Fibroblast of skin of left quadriceps (primary cell): Measurements from ENCODE around the gene PLLP.
"Not testable (repeated sequence)": the region's sequence is repeated elsewhere in the genome, so short reads cannot be mapped to it uniquely, and the experiment has no call there.

Experiments
- DNase-seq, 2 experiments: peaks; one replicate each; pipeline ENCODE4 v3.0.0-alpha.2; 2013; ENCODE audit warnings: low read depth in 2 of 2

The PLLP gene

DNA sequence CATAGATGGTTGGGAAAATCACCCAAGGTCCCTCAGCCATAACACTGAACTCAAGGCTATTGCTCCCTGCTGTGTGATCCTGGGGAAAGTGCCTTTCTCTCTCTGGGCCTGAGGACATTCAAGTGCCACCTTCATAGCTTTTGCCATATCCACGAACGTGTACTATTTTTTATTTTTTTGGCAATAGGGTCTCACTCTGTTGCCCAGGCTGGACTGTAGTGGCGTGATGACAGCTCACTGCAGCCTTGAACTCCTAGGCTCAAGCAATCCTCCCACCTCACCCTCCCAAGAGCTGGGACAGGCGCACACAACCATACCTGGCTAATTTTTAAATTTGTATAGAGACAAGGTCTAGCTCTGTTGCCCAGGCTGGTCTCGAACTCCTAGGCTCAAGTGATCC lies 10.6 kb downstream of the PLLP start:
- no peak for DNase-seq

DNA sequence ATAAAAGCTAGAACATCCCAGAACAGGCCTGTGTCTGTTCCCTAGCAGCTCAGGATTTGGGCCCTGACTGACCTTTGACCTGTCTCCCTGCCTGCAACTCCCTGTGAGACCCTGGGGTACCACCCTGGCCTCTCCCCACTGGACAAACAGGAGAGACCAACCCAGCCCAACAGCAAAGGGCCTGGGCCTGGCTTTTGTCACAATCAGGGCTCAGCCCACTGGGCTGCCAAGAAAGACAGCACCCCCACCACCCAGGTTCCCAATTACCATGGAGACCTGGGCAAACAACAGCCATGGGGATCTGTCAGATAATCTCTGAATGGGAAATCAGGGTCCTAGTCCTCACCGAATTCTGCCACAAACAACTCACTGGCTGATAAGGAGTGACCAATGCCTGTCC lies 11.1 kb downstream of the PLLP start:
- DNase-seq, result no peak

DNA sequence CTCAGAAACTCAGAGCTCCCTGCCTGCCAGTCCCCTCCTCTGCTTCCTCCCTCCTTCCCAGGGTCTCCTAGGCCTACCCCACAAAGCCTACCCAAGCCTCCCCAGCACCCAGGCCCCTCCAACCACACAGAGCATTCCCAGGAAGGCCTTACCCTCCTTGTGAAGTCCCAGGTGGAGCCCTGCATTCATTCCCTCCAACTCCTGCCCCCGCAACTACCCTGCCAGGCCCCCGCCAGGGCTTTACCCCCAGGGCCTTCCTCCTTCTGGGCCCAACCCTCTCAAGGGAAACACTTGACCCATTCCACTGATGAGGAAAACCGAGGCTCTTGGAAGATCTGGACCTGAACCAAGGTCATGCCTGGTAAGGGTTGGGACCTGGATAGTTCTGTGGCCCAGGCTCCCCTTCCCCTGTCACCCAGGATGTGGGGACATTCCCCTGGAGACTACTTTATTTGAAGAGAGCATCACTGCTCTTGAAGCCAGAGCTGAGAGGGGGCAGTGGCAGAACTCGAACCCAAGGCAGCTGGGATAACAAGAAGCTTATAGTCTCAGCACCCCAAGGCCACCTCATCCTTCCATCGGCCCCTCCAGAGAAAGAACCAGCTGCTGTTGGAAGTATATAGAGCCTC lies 12.5 kb downstream of the PLLP start:
- no peak for DNase-seq

DNA sequence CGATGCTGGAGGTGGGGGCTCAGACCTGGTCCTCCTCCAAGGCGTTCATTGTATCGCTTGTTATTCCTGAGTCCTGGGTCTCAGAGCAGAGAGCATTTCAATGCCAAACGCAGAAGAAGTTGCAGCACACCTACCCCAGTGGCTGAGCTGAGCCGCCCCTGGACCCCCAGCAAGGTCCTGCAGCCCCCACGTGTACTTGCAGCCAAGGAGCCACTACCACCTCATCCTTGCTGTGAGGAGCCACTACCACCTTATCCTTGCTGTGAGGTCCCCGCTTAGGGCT lies 13.5 kb downstream of the PLLP start:
- no peak for DNase-seq

DNA sequence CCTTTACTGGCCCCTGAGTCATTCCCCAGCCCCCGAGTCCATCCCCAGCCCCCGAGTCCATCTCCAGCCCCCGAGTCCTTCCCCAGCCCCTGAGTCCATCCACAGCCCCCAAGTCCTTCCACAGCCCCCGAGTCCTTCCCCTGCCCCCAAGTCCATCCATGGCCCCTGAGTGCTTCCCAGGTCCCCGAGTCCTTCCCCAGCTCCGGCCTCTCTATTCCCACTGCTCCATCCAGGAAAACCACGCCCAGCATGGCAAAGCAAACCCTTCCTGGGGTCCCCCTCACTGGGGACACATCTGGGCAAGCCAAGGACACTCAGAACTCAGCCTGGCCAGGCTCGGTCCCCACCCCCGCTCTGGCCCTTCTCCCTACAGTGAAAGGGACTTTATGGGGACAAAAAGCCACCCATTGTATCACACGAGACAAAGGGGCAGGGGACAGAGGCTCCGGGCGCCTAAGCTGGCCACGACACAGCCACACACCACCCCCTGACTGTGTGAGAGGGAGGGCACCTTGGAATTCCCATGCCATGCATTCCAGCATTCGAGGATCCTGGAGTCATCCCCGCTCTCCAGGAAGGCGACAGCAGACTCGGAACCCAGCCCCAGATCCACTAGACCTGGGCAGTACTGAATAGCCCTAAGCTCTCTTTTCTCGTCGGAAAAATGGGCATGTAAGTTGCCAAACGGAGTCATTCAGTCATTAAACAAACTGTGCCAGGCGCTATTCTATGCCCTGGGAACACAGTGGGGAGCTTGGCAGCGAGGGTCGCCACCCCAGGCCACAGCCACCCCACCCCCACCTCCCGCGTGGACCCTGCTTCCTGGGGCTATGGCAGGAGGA lies 14.0 kb downstream of the PLLP start:
- no peak for DNase-seq

DNA sequence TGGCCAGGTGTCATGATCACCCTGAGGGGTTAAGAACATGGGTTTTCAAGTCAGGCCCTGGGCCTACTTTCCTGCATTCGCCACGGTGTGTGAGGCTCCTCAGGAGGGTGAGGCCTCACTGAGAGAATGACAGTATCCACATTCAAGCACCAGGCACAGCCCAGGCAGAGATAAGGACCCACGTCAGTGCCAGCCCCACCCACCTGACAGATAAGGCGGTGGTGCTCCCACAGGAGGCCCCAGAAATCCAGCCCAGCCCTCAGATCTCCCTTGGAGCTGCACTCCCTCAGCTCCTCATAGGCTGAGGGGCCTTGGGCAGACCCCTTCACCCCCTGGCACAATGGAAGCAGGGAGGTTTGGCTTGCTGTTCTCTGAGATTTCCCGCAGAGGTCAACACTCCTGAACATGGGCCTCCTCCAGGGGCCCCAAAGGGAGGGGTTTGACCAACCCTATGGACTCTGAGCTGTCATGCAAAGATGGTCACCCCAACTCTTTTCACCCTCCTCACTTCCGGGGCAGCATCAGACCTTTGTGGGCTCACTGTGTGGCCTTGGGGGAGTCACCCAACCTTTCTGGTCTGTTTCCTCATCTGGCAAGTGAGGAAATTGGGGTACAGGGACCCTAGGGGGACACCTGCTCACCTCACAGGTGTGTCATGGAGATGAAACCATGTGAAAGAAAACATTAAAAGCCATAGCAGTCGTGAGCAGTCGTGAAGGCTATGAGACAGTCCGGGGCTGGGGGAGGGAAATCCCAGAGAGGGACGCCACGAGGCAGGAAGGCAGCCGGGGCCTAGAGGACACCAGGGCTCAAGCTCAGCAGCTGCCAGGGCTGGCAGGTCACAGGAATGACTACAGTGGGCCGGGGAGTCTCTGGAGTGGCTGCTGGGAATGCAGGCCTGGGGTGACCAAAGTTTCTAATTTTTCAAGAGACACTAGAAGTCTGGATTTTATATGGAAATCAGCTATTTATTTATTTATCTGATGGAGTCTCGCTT lies 15.4 kb downstream of the PLLP start:
- DNase-seq, result no peak

DNA sequence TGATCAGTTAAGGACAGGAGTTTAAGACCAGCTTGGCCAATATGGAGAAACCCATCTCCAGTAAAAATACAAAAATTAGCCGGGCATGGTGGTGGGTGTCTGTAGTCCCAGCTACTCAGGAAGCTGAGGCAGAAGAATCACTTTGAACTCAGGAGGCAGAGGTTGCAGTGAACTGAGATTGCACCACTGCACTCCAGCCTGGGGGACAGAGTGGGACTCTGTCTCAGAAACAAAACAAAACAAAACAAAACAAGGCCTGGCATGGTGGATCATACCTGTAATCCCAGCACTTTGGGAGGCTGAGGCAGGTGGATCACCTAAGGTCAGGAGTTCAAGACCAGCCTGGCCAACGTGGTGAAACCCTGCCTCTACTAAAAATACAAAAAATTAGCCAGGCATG lies 17.1 kb downstream of the PLLP start:
- DNase-seq, result not testable (repeated sequence)

DNA sequence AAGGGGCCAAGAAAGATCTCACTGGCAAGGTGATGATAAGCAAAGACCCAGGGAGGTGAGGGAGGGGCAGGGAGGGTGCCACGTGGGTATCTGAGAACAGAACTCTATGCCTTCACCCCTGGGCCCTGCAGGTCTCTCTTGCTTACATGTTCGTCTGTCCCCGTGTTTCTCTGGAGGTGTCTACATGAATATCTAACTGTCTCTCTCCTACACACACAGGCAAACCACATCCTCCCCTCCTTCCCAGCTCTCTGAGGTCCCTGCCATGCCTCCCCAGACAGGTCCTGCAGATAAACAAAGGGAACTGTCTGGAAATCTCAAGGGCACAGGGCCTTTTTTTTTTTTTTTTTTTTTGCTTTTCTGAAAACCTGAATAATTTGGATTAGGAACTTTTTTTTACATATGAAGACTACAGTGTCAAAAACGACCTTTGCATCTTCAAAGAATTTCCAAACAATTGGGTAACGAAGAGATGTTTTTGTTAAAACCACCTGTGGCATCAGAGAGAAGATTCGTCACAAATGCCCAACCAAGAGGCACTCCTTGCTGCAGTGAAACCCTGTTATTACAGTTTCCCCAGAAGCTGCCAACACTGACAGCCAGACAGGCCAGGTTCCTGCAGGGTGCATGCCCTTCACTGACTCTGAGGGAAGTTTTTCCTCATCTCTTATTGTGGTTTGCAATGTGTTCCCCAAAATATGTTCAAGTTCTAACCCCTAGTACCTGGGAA lies 17.8 kb downstream of the PLLP start:
- no peak for DNase-seq

DNA sequence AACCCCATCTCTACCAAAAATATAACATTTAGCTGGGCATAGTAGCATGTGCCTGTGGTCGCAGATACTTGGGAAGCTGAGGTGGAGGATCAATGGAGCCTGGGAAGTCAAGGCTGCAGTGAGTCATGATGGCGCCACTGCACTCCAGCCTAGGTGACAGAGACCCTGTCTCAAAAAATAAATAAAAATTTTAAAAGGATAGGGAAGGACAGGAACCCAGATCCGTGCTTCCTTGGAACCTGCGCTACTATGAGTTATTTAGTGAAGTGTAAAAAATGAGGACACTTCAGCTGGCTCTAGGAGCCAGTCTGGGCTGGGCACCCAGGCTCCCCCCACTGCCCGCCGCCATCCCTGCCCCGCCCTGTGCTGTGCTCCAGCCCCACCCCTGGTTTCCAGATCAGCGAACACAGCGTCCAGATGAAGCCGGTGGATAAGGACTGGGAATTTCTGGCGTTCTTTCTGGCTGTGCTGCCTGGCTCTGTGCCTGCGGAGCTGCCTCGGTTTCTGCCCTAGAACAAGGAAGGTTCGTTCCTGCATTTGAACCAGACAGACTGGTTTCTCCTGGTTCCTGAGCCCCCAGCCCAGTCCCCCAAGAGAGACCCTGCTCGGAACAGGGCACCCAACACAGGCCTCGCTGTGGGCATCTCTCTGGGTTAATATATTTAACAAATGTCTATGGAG lies 18.5 kb downstream of the PLLP start:
- DNase-seq, result no peak

DNA sequence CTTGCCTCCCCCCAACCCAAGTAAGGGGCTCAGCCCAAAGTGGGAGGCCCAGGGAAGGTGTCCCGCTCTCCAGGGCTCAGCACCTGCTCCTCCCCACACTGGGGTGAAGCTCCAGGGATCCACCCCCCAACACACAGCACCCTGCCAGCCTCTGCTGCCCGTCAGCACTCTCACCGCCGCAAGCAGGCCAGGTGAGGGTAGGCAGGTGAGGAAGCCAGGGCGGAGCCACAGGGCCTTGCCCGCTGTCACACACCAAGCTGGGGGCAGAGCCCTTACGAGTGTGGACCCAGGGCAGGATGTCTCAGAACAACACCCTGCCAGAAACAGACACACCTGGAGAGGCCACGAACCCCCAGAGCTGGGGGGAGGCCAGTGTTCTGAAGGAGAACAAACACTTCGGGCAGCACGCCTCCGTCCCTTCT lies 19.5 kb downstream of the PLLP start:
- no peak for DNase-seq

DNA sequence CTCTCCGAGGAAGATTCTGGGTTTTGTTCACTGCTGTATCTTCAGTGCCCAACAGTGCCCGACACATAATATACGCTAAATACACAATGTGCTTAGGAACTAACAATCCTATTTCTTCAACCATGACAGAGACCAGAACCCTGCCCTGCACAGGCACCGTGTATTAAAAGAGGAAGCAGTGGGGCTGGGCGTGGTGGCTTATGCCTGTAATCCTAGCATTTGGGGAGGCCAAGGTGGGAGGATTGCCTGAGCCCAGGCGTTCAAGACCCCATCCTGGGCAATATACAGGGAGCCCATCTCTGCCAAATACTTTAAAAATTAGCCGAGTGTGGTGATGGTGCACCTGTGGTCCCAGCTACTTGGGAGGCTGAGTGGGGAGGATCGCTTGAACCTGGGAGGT lies 20.1 kb downstream of the PLLP start:
- no peak for DNase-seq

DNA sequence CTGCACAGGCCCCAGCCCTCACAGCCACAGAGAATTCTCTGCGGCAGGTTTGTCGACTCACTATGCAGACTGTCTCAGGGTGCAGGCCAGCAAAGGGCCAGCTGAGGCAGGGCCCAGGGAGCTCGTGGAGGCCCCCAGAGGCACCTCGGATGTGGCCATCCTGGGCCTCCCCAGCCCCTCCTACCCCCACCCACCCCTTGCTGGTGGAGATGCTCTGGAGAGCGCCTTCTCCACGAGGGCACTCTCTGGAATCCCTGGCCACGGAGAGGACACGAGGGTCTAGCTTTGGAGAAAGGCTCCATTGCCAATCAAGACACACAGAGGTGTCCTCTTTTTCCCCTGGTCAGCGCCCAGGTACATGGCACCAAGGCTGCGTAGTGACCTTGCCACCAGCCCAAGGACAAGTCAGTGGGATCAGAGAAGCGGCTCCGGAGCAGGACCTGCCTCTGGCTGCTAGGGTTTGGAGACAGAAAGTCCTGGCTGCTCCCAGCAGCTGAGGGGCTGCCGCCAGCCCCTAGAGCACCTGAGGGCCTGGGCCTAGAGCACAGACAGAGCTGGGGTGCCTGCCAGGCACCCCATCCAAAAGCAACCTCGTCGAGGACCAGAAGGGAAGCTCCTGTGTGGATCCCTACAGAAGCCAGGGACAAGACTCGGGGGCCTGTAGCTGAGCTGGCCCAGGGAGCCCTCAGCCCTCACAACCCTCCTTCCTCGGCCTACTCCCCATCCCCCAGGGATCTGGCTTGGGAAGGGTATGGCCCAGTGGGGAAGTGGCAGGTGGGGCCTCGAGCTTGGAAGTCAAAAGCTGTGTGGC lies 20.7 kb downstream of the PLLP start:
- DNase-seq, result no peak

DNA sequence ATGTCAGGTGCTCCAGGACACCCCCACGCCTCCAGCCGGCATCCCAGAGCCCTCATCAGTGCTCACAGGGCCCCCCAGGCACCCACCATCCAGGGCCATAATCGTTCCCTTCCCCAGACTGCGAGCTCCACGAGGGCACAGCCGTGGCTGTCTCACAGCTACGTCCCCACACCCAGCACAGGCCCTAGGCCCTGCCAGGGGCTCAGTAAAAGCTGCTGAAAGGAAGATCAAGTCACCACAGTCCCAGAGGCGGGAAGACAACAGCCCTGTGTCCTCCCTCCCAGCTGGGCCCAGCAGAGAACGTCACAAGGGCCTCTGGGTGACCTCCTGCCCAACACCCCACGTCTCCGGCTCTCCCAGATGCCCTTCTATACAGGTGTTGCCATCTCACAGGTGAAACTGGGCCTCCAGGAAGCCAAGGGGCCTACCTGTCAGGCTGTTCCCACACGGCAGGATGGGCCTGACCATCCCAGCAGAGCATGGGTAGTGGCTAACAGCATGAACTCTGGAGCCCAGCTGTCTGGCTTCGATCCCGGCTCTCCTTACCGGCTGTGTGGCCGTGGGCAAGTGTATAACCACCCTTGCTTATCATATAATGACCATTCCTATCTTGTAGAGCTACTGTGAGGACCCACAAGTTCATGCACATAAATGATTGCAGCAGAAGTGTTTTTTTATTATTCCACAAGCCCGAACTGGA lies 21.5 kb downstream of the PLLP start:
- no peak for DNase-seq

DNA sequence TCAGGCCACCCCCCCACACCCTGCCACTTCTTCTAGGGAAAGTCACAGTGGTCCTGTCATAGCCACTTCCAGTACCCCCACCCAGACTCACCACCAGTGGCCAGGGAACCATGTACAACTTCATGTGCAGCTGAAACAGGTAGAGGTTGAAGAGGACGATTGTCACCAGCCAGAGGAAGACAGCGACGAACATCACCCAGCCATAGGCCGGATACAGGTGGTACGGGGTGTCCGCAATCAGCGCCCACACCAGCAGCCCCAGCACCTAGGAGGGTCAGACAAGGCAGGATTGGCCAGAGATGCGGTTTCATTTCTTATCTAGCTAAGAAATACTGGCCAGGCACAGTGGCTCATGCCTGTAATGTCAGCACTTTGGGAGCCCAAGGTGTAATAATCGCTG lies 22.7 kb downstream of the PLLP start:
- no peak for DNase-seq

DNA sequence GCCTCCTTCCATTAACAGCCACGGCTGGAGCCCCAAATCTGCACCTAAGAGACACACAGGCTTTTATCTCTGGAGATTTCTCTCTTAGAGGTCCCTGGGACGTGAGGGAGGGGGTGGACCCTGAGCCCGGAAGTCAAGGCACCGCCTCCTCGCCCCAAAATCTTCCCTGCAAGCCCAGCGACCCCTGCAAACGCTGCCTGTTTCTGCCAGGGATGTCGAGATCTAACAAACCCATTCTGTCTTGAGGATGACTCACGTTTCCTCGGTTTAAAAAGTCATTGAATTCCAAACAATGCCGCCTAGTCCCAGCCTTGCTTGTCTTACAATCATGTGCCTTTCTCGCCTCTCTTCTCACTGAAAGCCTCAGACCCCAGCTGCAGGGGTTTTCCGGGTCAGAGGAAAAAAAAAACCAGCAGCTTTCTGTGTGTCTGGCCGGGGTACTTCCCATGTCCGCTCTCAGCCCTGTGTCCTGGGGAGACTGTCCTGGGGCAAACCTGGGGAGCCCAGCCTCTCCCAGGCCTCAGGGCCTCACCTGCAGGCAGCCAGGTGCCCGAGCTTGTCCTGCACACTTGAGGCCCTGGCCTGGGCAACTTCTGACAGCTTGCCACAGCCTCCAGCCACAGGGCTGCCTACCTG lies 24.1 kb downstream of the PLLP start:
- DNase-seq, result peak in 1 of 2 experiments; percentile 20

DNA sequence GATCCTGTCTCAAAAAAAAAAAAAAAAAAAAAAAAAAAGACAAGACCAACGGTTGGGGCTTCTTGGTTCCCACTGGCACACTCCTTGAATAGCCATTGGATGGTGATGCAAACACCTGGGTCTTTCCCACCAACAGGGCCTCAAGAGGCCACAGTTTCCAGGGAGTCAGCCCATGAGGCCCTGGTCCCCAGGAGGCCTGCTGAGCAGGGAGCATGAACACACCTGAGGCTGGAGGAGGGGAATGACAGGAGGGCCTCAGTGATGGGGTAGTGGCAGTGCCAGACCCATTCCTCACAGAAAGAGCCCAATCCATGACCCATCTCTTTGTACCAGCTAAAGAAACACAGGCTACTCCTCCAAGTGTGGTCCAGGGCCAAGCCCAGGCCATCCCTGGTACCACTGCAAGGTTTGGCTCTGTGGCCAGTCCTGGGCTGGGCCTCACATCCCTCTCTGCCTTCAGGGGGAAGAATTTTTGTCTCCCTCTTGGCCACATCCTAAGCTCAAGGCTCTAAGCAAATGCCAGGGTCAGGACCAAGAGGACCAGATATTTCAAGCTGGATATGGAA lies 25.5 kb downstream of the PLLP start:
- no peak for DNase-seq

DNA sequence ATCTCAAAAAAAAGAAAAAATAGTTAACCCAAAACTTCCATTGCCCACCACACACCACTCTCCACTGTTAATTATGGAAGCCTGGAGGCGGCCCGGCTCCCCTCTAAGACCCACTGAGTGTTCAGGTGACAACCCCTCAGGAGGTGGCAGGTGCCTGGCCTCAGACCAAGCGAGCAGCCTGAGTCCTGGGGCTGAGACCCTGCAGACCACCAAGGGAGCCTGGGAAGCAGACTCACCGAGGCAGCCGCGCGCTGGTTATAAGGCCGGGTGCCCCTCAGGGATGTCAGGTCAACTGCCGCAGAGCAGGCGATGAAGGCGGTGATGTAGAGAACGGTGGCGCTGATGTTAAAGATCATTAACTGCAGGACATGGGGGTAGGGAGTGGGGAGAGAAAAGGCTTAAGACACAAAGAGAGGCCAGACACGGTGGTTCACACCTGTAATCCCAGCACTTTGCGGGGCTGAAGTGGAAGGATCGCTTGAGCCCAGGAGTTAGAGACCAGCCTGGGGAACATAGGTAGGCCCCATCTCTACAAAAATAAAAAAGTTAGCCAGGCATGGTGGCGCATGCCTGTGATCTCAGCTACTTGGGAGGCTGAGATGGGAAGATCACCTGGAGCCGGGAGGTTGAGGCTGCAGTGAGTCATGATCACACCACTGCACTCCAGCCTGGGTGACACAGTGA lies 26.1 kb downstream of the PLLP start:
- no peak for DNase-seq

DNA sequence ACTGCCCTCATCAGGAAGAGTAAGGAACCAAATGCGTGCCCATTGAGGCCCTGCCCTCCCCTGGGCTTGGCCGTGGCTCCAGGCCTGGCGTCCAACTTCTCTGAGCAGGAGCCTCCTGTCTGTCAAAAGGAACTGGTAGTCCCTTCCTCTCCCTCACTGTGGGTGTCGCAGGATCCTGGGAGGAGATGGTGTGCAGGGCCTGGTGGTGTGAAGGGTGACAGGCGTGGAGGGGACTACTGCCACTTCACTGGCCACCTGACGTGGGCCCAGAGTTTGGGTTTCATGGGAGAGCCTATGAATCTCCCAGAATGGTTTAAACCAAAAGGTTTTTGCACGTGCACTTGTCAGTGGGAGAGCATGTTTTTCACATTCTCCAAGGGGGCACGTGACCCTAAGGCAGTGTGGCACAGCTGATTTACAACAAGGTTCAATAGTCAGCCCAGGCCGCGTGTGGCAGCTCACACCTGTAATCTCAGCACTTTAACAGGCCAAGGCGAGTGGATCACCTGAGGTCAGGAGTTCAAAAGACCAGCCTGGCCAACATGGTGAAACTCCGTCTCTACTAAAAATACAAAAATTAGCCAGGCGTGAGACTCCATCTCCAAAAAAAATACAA lies 26.9 kb downstream of the PLLP start:
- no peak for DNase-seq
